Stomach (tissue), 4 donors: ENCODE data around the gene WWC1.

Experiments used
- EP300 ChIP-seq: sonication (generic); formaldehyde crosslinking; IDR thresholded peaks from one replicate; pipeline ENCODE4 v1.6.1; 2017; ENCODE audit warnings: antibody characterized with exemption
- POLR2A ChIP-seq, 4 donors: fragments of 450-650 bp; IDR thresholded peaks; one replicate each; pipeline ENCODE4 v1.6.1; 2016; ENCODE audit warnings: antibody characterized with exemption in 4 of 4, control low read depth in 2 of 4, mild to moderate bottlenecking in 1 of 4, moderate library complexity in 1 of 4
- POLR2AphosphoS5 ChIP-seq, 3 donors: sonication (generic); formaldehyde crosslinking; IDR thresholded peaks; one replicate each; pipeline ENCODE4 v1.6.1; 2016; ENCODE audit warnings: antibody characterized with exemption in 3 of 3
- TF ChIP-seq, protein P1 (sequence below), 7 experiments: fragments of 450-650 bp in 4 of 7; fragments of 200-600 bp in 3 of 7; sonication (generic) in 3 of 7; IDR thresholded peaks; one replicate each; pipeline ENCODE4 v1.5.1; 2016 to 2019; ENCODE audit warnings: antibody characterized with exemption in 7 of 7, control low read depth in 2 of 7, mild to moderate bottlenecking in 1 of 7

DNA sequence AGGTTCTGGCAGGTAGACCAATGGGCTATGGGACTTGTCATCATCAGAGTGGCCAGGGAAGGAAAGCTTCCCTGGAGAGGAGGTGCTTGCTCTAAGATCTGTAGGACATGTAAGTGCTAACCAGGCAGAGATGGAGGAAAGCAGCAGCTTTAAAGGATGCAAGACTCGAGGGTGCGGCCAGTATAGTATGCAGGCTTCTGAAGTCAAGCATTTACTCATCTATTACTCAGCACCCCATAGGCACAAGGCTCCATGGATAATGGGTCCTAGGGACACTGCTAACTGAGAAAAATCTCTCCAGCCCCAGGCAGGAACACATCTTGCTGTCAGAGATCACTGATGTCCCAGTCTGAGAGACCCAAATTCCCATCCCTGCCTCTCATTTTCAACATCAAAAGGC, 49.7 kb downstream of the WWC1 start:
- TF ChIP-seq, protein P1, sequence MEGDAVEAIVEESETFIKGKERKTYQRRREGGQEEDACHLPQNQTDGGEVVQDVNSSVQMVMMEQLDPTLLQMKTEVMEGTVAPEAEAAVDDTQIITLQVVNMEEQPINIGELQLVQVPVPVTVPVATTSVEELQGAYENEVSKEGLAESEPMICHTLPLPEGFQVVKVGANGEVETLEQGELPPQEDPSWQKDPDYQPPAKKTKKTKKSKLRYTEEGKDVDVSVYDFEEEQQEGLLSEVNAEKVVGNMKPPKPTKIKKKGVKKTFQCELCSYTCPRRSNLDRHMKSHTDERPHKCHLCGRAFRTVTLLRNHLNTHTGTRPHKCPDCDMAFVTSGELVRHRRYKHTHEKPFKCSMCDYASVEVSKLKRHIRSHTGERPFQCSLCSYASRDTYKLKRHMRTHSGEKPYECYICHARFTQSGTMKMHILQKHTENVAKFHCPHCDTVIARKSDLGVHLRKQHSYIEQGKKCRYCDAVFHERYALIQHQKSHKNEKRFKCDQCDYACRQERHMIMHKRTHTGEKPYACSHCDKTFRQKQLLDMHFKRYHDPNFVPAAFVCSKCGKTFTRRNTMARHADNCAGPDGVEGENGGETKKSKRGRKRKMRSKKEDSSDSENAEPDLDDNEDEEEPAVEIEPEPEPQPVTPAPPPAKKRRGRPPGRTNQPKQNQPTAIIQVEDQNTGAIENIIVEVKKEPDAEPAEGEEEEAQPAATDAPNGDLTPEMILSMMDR (IDR thresholded peaks at IDR 0.05) = no peak
- TF ChIP-seq POLR2A (IDR thresholded peaks at IDR 0.05) (no peak), EP300 (no peak), POLR2AphosphoS5 (IDR thresholded peaks at IDR 0.05) (no peak)
